Ishikawa (cell line): Measurements from ENCODE around the gene ALG11.

Source experiments
- CREB1 ChIP-seq: IDR thresholded peaks from 2 replicates; pipeline ENCODE4 v1.6.1; 2012; ENCODE audit warnings: low read depth
- EP300 ChIP-seq: IDR thresholded peaks from 2 replicates; pipeline ENCODE4 v1.6.1; 2012; ENCODE audit warnings: borderline replicate concordance
- FOXM1 ChIP-seq: IDR thresholded peaks from 2 replicates; pipeline ENCODE4 v1.6.1; 2012; ENCODE audit warnings: low read depth, borderline replicate concordance
- MAX ChIP-seq: IDR thresholded peaks from 2 replicates; pipeline ENCODE4 v1.6.1; 2012
- NFIC ChIP-seq: IDR thresholded peaks from 2 replicates; pipeline ENCODE4 v1.6.1; 2012
- TAF1 ChIP-seq: IDR thresholded peaks from 2 replicates; pipeline ENCODE4 v1.6.1; 2012; ENCODE audit warnings: low read depth, mild to moderate bottlenecking
- TCF12 ChIP-seq: IDR thresholded peaks from 2 replicates; pipeline ENCODE4 v1.6.1; 2012; ENCODE audit warnings: low read depth
- TEAD4 ChIP-seq: IDR thresholded peaks from 2 replicates; pipeline ENCODE4 v1.6.1; 2012
- USF1 ChIP-seq: IDR thresholded peaks from 2 replicates; pipeline ENCODE4 v1.6.1; 2012
- YY1 ChIP-seq: IDR thresholded peaks from 2 replicates; pipeline ENCODE4 v1.6.1; 2012; ENCODE audit warnings: low read depth
- ZBTB7A ChIP-seq: IDR thresholded peaks from 2 replicates; pipeline ENCODE4 v1.6.1; 2012; ENCODE audit warnings: low read depth
- TF ChIP-seq, protein P1 (sequence below): IDR thresholded peaks from 2 replicates; pipeline ENCODE4 v1.6.1; 2012; ENCODE audit warnings: low read depth, mild to moderate bottlenecking

- no peak for TF ChIP-seq EP300
- TF ChIP-seq MAX: no peak
- TF ChIP-seq CREB1: no peak
- TF ChIP-seq, protein P1, sequence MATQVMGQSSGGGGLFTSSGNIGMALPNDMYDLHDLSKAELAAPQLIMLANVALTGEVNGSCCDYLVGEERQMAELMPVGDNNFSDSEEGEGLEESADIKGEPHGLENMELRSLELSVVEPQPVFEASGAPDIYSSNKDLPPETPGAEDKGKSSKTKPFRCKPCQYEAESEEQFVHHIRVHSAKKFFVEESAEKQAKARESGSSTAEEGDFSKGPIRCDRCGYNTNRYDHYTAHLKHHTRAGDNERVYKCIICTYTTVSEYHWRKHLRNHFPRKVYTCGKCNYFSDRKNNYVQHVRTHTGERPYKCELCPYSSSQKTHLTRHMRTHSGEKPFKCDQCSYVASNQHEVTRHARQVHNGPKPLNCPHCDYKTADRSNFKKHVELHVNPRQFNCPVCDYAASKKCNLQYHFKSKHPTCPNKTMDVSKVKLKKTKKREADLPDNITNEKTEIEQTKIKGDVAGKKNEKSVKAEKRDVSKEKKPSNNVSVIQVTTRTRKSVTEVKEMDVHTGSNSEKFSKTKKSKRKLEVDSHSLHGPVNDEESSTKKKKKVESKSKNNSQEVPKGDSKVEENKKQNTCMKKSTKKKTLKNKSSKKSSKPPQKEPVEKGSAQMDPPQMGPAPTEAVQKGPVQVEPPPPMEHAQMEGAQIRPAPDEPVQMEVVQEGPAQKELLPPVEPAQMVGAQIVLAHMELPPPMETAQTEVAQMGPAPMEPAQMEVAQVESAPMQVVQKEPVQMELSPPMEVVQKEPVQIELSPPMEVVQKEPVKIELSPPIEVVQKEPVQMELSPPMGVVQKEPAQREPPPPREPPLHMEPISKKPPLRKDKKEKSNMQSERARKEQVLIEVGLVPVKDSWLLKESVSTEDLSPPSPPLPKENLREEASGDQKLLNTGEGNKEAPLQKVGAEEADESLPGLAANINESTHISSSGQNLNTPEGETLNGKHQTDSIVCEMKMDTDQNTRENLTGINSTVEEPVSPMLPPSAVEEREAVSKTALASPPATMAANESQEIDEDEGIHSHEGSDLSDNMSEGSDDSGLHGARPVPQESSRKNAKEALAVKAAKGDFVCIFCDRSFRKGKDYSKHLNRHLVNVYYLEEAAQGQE: no peak
- no peak for TF ChIP-seq NFIC
- TF ChIP-seq USF1: no peak
- TF ChIP-seq TAF1: no peak
- TF ChIP-seq TEAD4: no peak
- TF ChIP-seq YY1: no peak
- TF ChIP-seq TCF12: no peak
- no peak for TF ChIP-seq FOXM1
- TF ChIP-seq ZBTB7A: no peak
Observed at GRCh38 chr13:52026246-52026626, 14.0 kb downstream of the ALG11 start.
